Thoracic aorta (tissue), 2 donors: ENCODE data around the gene GPSM3. TPM values are rescaled to one million over a fixed set of nuclear protein-coding genes. Genes with fewer than 3 reads are reported as not detected.

Source experiments
- ATAC-seq: fragments of 150-250 bp; one replicate; pipeline ENCODE4 v1.8.0; 2017; ENCODE audit warnings: low read depth; ENCODE audit not compliant: insufficient number of reproducible peaks, low FRiP score
- DNase-seq: peaks from one replicate; pipeline ENCODE4 v3.0.0-alpha.2; 2020; ENCODE audit warnings: low spot score
- H3K27ac ChIP-seq, 2 donors: fragments of 200-600 bp; sonication (generic); 1 replicate in 1 of 2; 2 replicates in 1 of 2; pipeline ENCODE4 v1.5.1; 2016; ENCODE audit warnings: mild to moderate bottlenecking in 2 of 2, moderate library complexity in 2 of 2
- H3K27me3 ChIP-seq: fragments of 200-600 bp; sonication (generic); replicated peaks from 2 replicates; pipeline ENCODE4 v1.6.0; 2016; ENCODE audit warnings: mild to moderate bottlenecking; ENCODE audit not compliant: insufficient read depth
- H3K36me3 ChIP-seq: fragments of 200-600 bp; sonication (generic); one replicate; pipeline ENCODE4 v1.5.1; 2016
- H3K4me1 ChIP-seq, 2 donors: fragments of 200-600 bp; sonication (generic); 1 replicate in 1 of 2; 2 replicates in 1 of 2; pipeline versions ENCODE4 v1.5.1 to v1.6.0; 2016; ENCODE audit warnings: low read depth in 2 of 2, mild to moderate bottlenecking in 1 of 2; ENCODE audit not compliant: control insufficient read depth in 1 of 2
- H3K4me3 ChIP-seq: fragments of 200-600 bp; sonication (generic); 2 replicates; pipeline ENCODE4 v1.5.1; 2016; ENCODE audit warnings: mild to moderate bottlenecking
- H3K9me3 ChIP-seq: fragments of 200-600 bp; sonication (generic); 2 replicates; pipeline ENCODE4 v1.5.1; 2016
- total RNA-seq, 2 donors: library from RNA; depleted of rRNA; stranded (reverse); fragments of >200 nt; gene quantifications; one replicate each; pipeline versions ENCODE4 v1.1.0 to v1.2.3, GENCODE V29; 2016
- TF ChIP-seq, protein P1 (sequence below): fragments of 200-600 bp; sonication (generic); IDR thresholded peaks from one replicate; pipeline ENCODE4 v1.5.1; 2019; ENCODE audit warnings: antibody characterized with exemption

GPSM3 gene
- total RNA-seq, 2 donors from 2014 or later = 11.9 to 22.2 TPM

DNA sequence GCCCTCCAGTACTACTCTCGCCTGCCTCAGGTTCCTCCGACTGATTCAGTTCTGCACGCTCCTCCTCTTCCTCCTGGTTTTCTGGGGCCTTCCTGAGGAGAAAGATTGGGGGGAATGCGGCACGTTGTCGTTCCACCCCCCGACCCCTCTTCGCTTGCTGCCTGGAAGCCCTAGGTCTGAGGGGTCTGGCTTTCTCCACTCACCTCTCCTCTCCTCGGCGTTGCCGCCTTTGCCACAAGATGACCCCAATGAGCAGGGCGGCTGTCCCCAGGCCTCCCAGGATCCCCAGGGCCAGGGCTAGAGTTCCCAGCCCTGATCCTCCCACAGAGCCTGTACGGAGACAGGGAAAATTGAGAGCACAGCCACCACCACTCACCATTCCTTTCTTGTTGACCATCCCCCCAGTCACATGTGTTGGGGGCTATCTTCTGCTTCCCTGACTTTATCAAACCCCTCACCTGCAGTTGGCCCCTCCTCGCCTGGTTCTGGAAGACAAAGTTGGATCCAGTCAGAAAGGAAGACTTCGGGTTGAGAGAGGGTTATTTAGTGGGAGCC, 11.2 kb downstream of the GPSM3 start:
- DNase-seq = no peak
- Histone ChIP-seq H3K9me3 (no peaks in the 10 kb centered on the region), H3K4me1 (peaks cover 18 to 31% of the 10 kb centered on the region in 2 donors), H3K4me3 (no peak overlapping the region), H3K27ac (no peak overlapping the region), H3K27me3 (no peaks in the 10 kb centered on the region), H3K36me3 (peaks cover 5% of the 10 kb centered on the region)
- TF ChIP-seq, protein P1, sequence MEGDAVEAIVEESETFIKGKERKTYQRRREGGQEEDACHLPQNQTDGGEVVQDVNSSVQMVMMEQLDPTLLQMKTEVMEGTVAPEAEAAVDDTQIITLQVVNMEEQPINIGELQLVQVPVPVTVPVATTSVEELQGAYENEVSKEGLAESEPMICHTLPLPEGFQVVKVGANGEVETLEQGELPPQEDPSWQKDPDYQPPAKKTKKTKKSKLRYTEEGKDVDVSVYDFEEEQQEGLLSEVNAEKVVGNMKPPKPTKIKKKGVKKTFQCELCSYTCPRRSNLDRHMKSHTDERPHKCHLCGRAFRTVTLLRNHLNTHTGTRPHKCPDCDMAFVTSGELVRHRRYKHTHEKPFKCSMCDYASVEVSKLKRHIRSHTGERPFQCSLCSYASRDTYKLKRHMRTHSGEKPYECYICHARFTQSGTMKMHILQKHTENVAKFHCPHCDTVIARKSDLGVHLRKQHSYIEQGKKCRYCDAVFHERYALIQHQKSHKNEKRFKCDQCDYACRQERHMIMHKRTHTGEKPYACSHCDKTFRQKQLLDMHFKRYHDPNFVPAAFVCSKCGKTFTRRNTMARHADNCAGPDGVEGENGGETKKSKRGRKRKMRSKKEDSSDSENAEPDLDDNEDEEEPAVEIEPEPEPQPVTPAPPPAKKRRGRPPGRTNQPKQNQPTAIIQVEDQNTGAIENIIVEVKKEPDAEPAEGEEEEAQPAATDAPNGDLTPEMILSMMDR = no peak
- ATAC-seq = no peak

DNA sequence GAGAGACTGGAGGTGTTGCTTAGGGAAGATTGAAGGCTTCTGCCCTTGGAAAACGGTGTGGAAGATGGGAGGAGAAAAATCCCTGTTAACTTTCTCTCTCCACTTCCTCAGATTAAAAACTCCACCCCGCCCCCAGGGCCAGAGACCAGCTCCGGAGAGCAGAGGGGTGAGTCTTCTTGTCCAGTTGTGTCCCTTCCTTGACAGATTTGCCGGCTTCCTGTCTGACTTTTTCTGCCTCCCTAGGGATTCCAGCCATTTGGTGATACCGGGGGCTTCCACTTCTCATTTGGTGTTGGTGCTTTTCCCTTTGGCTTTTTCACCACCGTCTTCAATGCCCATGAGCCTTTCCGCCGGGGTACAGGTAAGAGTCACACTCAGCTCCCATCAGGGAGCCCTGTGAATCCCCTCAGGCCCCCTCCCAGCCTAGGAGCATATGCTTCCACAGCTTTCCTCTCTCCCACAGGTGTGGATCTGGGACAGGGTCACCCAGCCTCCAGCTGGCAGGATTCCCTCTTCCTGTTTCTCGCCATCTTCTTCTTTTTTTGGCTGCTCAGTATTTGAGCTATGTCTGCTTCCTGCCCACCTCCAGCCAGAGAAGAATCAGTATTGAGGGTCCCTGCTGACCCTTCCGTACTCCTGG, 12.6 kb downstream of the GPSM3 start:
- DNase-seq (no peak), ATAC-seq (no peak)
- H3K4me1 ChIP-seq = peaks cover 22 to 34% of the 10 kb centered on the region in 2 donors
- H3K9me3 ChIP-seq = no peaks in the 10 kb centered on the region
- H3K27ac ChIP-seq = no peak overlapping the region
- peaks cover 5% of the 10 kb centered on the region for H3K36me3 ChIP-seq
- no peaks in the 10 kb centered on the region for H3K27me3 ChIP-seq
- TF ChIP-seq, protein P1 = no peak
- no peak overlapping the region for H3K4me3 ChIP-seq

DNA sequence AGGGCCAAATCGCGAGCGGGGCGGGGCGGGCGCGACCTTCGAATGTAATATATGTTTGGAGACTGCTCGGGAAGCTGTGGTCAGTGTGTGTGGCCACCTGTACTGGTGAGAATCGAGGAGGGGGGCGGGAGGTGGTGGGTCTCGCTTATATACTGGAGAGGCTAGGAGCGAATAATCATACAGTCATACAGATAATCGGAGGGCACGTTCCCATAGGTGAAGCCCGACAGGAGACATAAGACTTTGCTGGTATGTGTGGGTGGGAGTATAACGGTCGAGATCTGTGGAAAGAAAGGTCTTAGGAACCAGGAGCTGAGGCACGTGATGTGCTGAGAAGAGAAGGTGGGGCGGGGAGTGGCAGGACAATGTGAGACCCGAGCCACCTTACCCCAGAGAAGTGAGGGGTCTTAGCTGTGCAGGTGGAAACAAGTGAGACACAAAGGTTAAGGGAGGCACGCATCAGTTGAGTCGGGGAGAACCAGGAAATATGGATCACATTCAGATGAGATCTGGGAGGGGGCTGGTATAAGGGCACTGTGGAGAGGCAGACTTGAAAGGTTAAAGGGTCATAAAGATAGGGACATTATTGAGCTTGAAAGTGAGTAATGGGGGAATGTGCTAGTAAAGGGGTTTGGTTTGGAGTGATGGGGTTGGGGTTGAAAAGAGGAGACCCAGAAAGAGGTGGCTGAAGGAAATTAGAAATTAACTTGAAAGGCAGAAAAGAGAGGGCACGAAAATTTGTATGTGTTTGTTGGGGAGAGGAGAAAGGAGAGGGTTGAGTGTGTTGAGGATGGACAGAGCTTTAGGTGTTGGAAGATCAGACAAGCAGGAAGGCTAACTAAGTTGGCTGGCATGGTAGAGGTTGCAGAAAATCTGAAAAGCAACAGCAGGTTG, 13.6 kb downstream of the GPSM3 start:
- H3K36me3 ChIP-seq = peaks cover 5% of the 10 kb centered on the region
- peak overlapping the region; percentile 94 to 96 for H3K27ac ChIP-seq
- no peaks in the 10 kb centered on the region for H3K27me3 ChIP-seq
- H3K4me1 ChIP-seq = peaks cover 22 to 40% of the 10 kb centered on the region in 2 donors
- no peaks in the 10 kb centered on the region for H3K9me3 ChIP-seq
- DNase-seq = no peak
- ATAC-seq = no peak
- TF ChIP-seq, protein P1 = no peak
- peak overlapping the region; percentile 98 for H3K4me3 ChIP-seq

DNA sequence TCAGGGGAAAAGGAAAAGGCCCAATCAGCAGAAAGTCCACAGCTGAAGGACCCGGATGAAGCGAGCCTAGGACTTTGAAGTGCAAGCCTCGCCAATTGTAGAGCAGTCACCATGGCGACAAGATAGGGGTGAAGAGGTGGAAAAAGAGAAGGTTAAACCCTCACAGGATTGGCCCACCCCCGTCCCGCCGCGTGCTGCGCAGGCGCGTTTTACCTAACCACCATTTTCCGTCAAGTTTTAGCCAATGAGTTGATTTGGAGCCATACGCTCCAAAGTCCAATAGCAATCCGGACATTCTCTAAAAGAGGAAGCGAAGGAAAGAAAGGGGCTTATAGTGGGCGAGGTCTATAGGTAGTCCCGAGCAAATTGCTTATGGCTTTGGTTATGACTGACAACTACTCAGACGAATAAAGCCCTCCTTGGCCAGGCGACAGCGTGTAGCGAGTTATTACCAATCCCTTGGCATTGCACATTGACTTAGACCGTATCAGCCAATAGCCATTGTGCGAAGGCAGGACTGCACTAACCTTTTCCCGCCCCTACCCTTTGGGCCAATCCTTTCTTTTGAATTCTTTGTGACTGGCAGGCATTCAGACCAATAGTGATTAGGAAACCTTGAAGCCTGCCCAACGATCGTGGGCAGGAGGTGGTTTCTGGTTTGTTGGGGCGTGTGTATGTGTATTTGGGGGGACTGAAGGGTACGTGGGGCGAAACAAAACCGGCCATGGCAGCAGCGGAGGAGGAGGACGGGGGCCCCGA, 14.5 kb downstream of the GPSM3 start, which contains the start of gene RNF5:
TSS of gene RNF5 (plus strand) at position 618 of the 759 bp plus-strand sequence. CDS start at position 725, 107 bp downstream.
- Histone ChIP-seq H3K27ac (peak within 1 kb of the TSS; percentile 94 to 96), H3K4me3 (peak within 1 kb of the TSS; percentile 98), H3K4me1 (peaks cover 22 to 40% of the 10 kb centered on the region in 2 donors), H3K36me3 (peaks cover 5% of the 10 kb centered on the region), H3K27me3 (no peaks in the 10 kb centered on the region), H3K9me3 (no peaks in the 10 kb centered on the region)
- peak; percentile 100 for DNase-seq
- peak; percentile 84 for ATAC-seq
- TF ChIP-seq, protein P1 = no peak
